ENCODE measurements around the gene TIGD4.

Gene TIGD4

GRCh38 chr4:152734699-152735050, 44.9 kb downstream of the TIGD4 start:
- Histone ChIP-seq H3K9me2 (replicated peaks; ENCODE audit: control insufficient read depth, low read length) (no peaks in the 10 kb centered on the region), H3K27ac (ENCODE audit: low read depth, low read length) (no peak overlapping the region), H3F3A (ENCODE audit: control insufficient read depth, insufficient read depth) (no peaks in the 10 kb centered on the region), H3K9me3 (ENCODE audit: control insufficient read depth, insufficient read depth, low read length) (no peaks in the 10 kb centered on the region), H3K4me3 (ENCODE audit: low read length) (no peak overlapping the region), H3K79me2 (ENCODE audit: control insufficient read depth, low read length) (no peaks in the 10 kb centered on the region), H3K36me3 (ENCODE audit: control insufficient read depth, low read length) (no peaks in the 10 kb centered on the region), H3K27me3 (ENCODE audit: control insufficient read depth, low read length) (peaks cover 4% of the 10 kb centered on the region; the same call in 1 of the 2 replicates), H3K4me2 (ENCODE audit: low read length) (no peak overlapping the region), H3K4me1 (ENCODE audit: control insufficient read depth, low read length) (no peaks in the 10 kb centered on the region), H4K20me1 (ENCODE audit: control insufficient read depth, insufficient read depth, low read depth, low read length) (no peaks in the 10 kb centered on the region)
- no peak for TF ChIP-seq EZH2phosphoT487 (IDR thresholded peaks at IDR 0.05; ENCODE audit: borderline replicate concordance, low read length)
- no peak for TF ChIP-seq CTCF (IDR thresholded peaks at IDR 0.05; ENCODE audit: low read depth, low read length, poor library complexity, severe bottlenecking)

DNA sequence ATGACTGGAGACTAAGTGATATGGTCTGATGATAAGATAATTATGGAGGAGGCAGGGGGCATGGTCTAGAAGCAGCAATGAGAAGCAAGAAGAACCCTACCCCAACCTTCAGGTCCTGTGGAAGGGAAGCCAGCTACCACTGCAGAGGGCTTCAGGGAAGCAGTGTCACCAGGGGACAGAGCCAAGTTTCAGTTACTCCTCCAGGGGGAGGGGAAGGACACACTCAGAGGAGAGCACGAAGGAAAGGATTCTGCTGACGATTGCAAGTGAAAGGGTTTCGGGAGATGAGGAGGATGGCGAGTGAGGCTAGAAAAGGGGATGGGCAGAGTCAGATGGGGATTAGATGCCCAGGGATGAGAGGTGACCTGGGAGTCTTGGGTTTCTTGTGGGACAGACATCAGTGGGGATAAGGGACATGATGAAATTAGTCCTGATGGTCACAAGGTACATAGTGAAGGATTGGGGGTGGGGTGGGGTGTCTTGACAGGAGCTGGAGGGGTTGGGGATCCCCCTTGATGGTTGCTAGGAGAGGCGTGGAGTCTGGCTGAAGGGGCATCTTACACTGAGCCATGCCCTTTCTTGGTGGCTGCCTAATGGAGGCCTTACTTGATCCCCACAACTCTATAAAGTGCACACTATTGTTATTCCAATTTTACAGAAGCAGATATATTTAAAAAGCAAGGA, 45.4 kb downstream of the TIGD4 start:
- Histone ChIP-seq H3K36me3 (ENCODE audit: control insufficient read depth, low read length) (no peaks in the 10 kb centered on the region), H3F3A (ENCODE audit: control insufficient read depth, insufficient read depth) (no peaks in the 10 kb centered on the region), H3K27me3 (ENCODE audit: control insufficient read depth, low read length) (peaks cover 4% of the 10 kb centered on the region; the same call in 1 of the 2 replicates), H3K4me1 (ENCODE audit: control insufficient read depth, low read length) (no peaks in the 10 kb centered on the region), H3K9me3 (ENCODE audit: control insufficient read depth, insufficient read depth, low read length) (no peaks in the 10 kb centered on the region), H4K20me1 (ENCODE audit: control insufficient read depth, insufficient read depth, low read depth, low read length) (no peaks in the 10 kb centered on the region), H3K79me2 (ENCODE audit: control insufficient read depth, low read length) (no peaks in the 10 kb centered on the region), H3K4me2 (ENCODE audit: low read length) (no peak overlapping the region), H3K27ac (ENCODE audit: low read depth, low read length) (no peak overlapping the region), H3K9me2 (replicated peaks; ENCODE audit: control insufficient read depth, low read length) (no peaks in the 10 kb centered on the region), H3K4me3 (ENCODE audit: low read length) (no peak overlapping the region)
- TF ChIP-seq EZH2phosphoT487 (IDR thresholded peaks at IDR 0.05; ENCODE audit: borderline replicate concordance, low read length) (no peak), CTCF (IDR thresholded peaks at IDR 0.05; ENCODE audit: low read depth, low read length, poor library complexity, severe bottlenecking) (no peak)

- Histone ChIP-seq H3K9me2 (replicated peaks; ENCODE audit: control insufficient read depth, low read length) (no peaks in the 10 kb centered on the region), H3K79me2 (ENCODE audit: control insufficient read depth, low read length) (no peaks in the 10 kb centered on the region), H3K36me3 (ENCODE audit: control insufficient read depth, low read length) (no peaks in the 10 kb centered on the region), H3F3A (ENCODE audit: control insufficient read depth, insufficient read depth) (no peaks in the 10 kb centered on the region), H3K27ac (ENCODE audit: low read depth, low read length) (no peak overlapping the region), H3K9me3 (ENCODE audit: control insufficient read depth, insufficient read depth, low read length) (no peaks in the 10 kb centered on the region), H3K4me3 (ENCODE audit: low read length) (no peak overlapping the region), H3K4me1 (ENCODE audit: control insufficient read depth, low read length) (peaks cover 4% of the 10 kb centered on the region; the same call in 1 of the 2 replicates), H4K20me1 (ENCODE audit: control insufficient read depth, insufficient read depth, low read depth, low read length) (no peaks in the 10 kb centered on the region), H3K4me2 (ENCODE audit: low read length) (no peak overlapping the region), H3K27me3 (ENCODE audit: control insufficient read depth, low read length) (peaks cover 9% of the 10 kb centered on the region; the same call in 1 of the 2 replicates)
- no peak for TF ChIP-seq EZH2phosphoT487 (IDR thresholded peaks at IDR 0.05; ENCODE audit: borderline replicate concordance, low read length)
- no peak for TF ChIP-seq CTCF (IDR thresholded peaks at IDR 0.05; ENCODE audit: low read depth, low read length, poor library complexity, severe bottlenecking)
Measured at GRCh38 chr4:152731997-152732396, 47.5 kb downstream of the TIGD4 start.
